H9 (cell line): Measurements from ENCODE around the gene ME3. TPM values are rescaled to one million over a fixed set of nuclear protein-coding genes. Genes with fewer than 3 reads are reported as not detected.

ENCODE experiments used
- DNase-seq: peaks from one replicate; pipeline ENCODE4 v3.0.0-alpha.2; 2017
- H2AFZ ChIP-seq: one replicate; pipeline ENCODE4 v1.6.1; 2013; ENCODE audit warnings: mild to moderate bottlenecking, low read length, control low read depth, moderate library complexity
- H2AK5ac ChIP-seq: 2 replicates; pipeline ENCODE4 v1.6.1; 2013; ENCODE audit warnings: low read length, control low read depth, mixed read lengths; ENCODE audit not compliant: insufficient read length
- H2BK120ac ChIP-seq: one replicate; pipeline ENCODE4 v1.6.1; 2013; ENCODE audit warnings: low read depth, mild to moderate bottlenecking, low read length, control low read depth, inconsistent platforms; ENCODE audit not compliant: poor library complexity, severe bottlenecking
- H2BK12ac ChIP-seq: 2 replicates; pipeline ENCODE4 v1.6.1; 2013; ENCODE audit warnings: low read length, control low read depth, mixed read lengths, low read depth; ENCODE audit not compliant: insufficient read length
- H2BK15ac ChIP-seq: 2 replicates; pipeline ENCODE4 v1.6.1; 2013; ENCODE audit warnings: low read depth, low read length, control low read depth
- H2BK20ac ChIP-seq: one replicate; pipeline ENCODE4 v1.6.1; 2013; ENCODE audit warnings: low read depth, mild to moderate bottlenecking, low read length, control low read depth, inconsistent platforms; ENCODE audit not compliant: poor library complexity, severe bottlenecking
- H2BK5ac ChIP-seq: 2 replicates; pipeline ENCODE4 v1.6.1; 2013; ENCODE audit warnings: low read length, control low read depth, mixed read lengths; ENCODE audit not compliant: insufficient read length
- H3K14ac ChIP-seq: 2 replicates; pipeline ENCODE4 v1.6.1; 2013; ENCODE audit warnings: low read length, control low read depth; ENCODE audit not compliant: insufficient read depth
- H3K18ac ChIP-seq: 2 replicates; pipeline ENCODE4 v1.6.1; 2013; ENCODE audit warnings: low read depth, mild to moderate bottlenecking, mixed read lengths, low read length, control low read depth; ENCODE audit not compliant: insufficient read length
- H3K23ac ChIP-seq: 2 replicates; pipeline ENCODE4 v1.6.1; 2013; ENCODE audit warnings: low read length, control low read depth, mixed read lengths, low read depth; ENCODE audit not compliant: insufficient read length
- H3K23me2 ChIP-seq: 2 replicates; pipeline ENCODE4 v1.6.1; 2013; ENCODE audit warnings: low read depth, mild to moderate bottlenecking, mixed read lengths, low read length, control low read depth; ENCODE audit not compliant: insufficient read length, poor library complexity, severe bottlenecking
- H3K27ac ChIP-seq: 2 replicates; pipeline ENCODE4 v1.5.1; 2013; ENCODE audit warnings: low read length, control low read depth, mixed read lengths, low read depth; ENCODE audit not compliant: insufficient read length
- H3K27me3 ChIP-seq: 2 replicates; pipeline ENCODE4 v1.6.1; 2013; ENCODE audit warnings: low read length, control low read depth, inconsistent platforms; ENCODE audit not compliant: insufficient read depth
- H3K4ac ChIP-seq: 2 replicates; pipeline ENCODE4 v1.6.1; 2013; ENCODE audit warnings: low read depth, mild to moderate bottlenecking, control low read depth, inconsistent platforms, low read length, moderate library complexity
- H3K4me1 ChIP-seq: 2 replicates; pipeline ENCODE4 v1.6.1; 2013; ENCODE audit warnings: low read length, control low read depth, inconsistent platforms; ENCODE audit not compliant: insufficient read depth
- H3K4me2 ChIP-seq: 2 replicates; pipeline ENCODE4 v1.6.1; 2013; ENCODE audit warnings: low read length, control low read depth, mixed read lengths; ENCODE audit not compliant: insufficient read length, insufficient read depth
- H3K56ac ChIP-seq: 2 replicates; pipeline ENCODE4 v1.6.1; 2013; ENCODE audit warnings: low read depth, mild to moderate bottlenecking, mixed read lengths, low read length, control low read depth; ENCODE audit not compliant: insufficient read length
- H3K79me1 ChIP-seq: 2 replicates; pipeline ENCODE4 v1.6.1; 2013; ENCODE audit warnings: low read depth, mild to moderate bottlenecking, moderate library complexity, low read length, control low read depth, inconsistent platforms; ENCODE audit not compliant: insufficient read depth, poor library complexity, severe bottlenecking
- H3K79me2 ChIP-seq: 2 replicates; pipeline ENCODE4 v1.6.1; 2013; ENCODE audit warnings: low read length, control low read depth, inconsistent platforms; ENCODE audit not compliant: insufficient read depth
- H3K9ac ChIP-seq: 2 replicates; pipeline ENCODE4 v1.6.1; 2013; ENCODE audit warnings: low read length, control low read depth, mixed read lengths; ENCODE audit not compliant: insufficient read length; ENCODE audit errors: extremely low read depth
- H3K9me3 ChIP-seq: one replicate; pipeline ENCODE4 v1.6.1; 2013; ENCODE audit warnings: low read depth, low read length, inconsistent platforms; ENCODE audit not compliant: control insufficient read depth
- H3T11ph ChIP-seq: one replicate; pipeline ENCODE4 v1.6.1; 2013; ENCODE audit warnings: mild to moderate bottlenecking, low read length, control low read depth, inconsistent platforms
- H4K20me1 ChIP-seq: one replicate; pipeline ENCODE4 v1.6.1; 2013; ENCODE audit not compliant: control insufficient read depth, insufficient read length, insufficient read depth
- H4K5ac ChIP-seq: 2 replicates; pipeline ENCODE4 v1.6.1; 2013; ENCODE audit warnings: low read depth, mild to moderate bottlenecking, mixed read lengths, low read length, control low read depth; ENCODE audit not compliant: insufficient read length
- H4K8ac ChIP-seq: replicated peaks from 2 replicates; pipeline ENCODE4 v1.6.1; 2013; ENCODE audit warnings: low read length, control low read depth, mixed read lengths, low read depth; ENCODE audit not compliant: insufficient read length
- H4K91ac ChIP-seq: 2 replicates; pipeline ENCODE4 v1.6.1; 2013; ENCODE audit warnings: low read depth, mild to moderate bottlenecking, moderate library complexity, mixed read lengths, low read length, control low read depth; ENCODE audit not compliant: insufficient read length
- H3K27ac Mint-ChIP-seq, 3 experiments: 2 replicates in 2 of 3; 3 replicates in 1 of 3; pipeline ENCODE4 v1.8.0; 2020 to 2021; ENCODE audit warnings: mixed read lengths in 3 of 3, mild to moderate bottlenecking in 1 of 3, moderate library complexity in 1 of 3
- H3K27me3 Mint-ChIP-seq: 2 replicates; pipeline ENCODE4 v1.8.0; 2021; ENCODE audit warnings: low read depth, mild to moderate bottlenecking, moderate library complexity, mixed read lengths
- H3K36me3 Mint-ChIP-seq, 3 experiments: 2 replicates in 2 of 3; 3 replicates in 1 of 3; pipeline ENCODE4 v1.8.0; 2020 to 2021; ENCODE audit warnings: low read depth in 3 of 3, mixed read lengths in 3 of 3; ENCODE audit not compliant: insufficient read depth in 1 of 3
- H3K4me1 Mint-ChIP-seq, 2 experiments: 2 replicates each; pipeline ENCODE4 v1.8.0; 2020; ENCODE audit warnings: mixed read lengths in 2 of 2
- H3K4me3 Mint-ChIP-seq, 2 experiments: 2 replicates in 1 of 2; 3 replicates in 1 of 2; pipeline ENCODE4 v1.8.0; 2020 to 2021; ENCODE audit warnings: mild to moderate bottlenecking in 2 of 2, mixed read lengths in 2 of 2, moderate library complexity in 1 of 2
- H3K9me3 Mint-ChIP-seq, 2 experiments: 2 replicates in 1 of 2; 3 replicates in 1 of 2; pipeline ENCODE4 v1.8.0; 2020; ENCODE audit warnings: mild to moderate bottlenecking in 2 of 2, mixed read lengths in 2 of 2, moderate library complexity in 1 of 2
- total RNA-seq: library from RNA; stranded (reverse); gene quantifications from 2 replicates; pipeline ENCODE4 v1.2.1, GENCODE V29; 2021
- TF ChIP-seq, protein P1 (sequence below): fragments of 200-600 bp; sonication (generic); conservative IDR thresholded peaks from 3 replicates; pipeline ENCODE4 v1.8.0; 2021; ENCODE audit warnings: antibody characterized with exemption, mild to moderate bottlenecking

ME3 gene
- total RNA-seq, 1 experiment from 2014 or later: 2.8 TPM

- no peaks in the 10 kb centered on the region for H3K27me3 ChIP-seq
- H3K9ac ChIP-seq: no peak overlapping the region
- no peaks in the 10 kb centered on the region for H3K9me3 Mint-ChIP-seq
- no peaks in the 10 kb centered on the region for H3K36me3 Mint-ChIP-seq
- no peak overlapping the region for H3K18ac ChIP-seq
- TF ChIP-seq, protein P1, sequence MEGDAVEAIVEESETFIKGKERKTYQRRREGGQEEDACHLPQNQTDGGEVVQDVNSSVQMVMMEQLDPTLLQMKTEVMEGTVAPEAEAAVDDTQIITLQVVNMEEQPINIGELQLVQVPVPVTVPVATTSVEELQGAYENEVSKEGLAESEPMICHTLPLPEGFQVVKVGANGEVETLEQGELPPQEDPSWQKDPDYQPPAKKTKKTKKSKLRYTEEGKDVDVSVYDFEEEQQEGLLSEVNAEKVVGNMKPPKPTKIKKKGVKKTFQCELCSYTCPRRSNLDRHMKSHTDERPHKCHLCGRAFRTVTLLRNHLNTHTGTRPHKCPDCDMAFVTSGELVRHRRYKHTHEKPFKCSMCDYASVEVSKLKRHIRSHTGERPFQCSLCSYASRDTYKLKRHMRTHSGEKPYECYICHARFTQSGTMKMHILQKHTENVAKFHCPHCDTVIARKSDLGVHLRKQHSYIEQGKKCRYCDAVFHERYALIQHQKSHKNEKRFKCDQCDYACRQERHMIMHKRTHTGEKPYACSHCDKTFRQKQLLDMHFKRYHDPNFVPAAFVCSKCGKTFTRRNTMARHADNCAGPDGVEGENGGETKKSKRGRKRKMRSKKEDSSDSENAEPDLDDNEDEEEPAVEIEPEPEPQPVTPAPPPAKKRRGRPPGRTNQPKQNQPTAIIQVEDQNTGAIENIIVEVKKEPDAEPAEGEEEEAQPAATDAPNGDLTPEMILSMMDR: no peak
- H3K23ac ChIP-seq: no peak overlapping the region
- no peaks in the 10 kb centered on the region for H3K79me1 ChIP-seq
- H3K4me1 Mint-ChIP-seq: peaks cover 20 to 21% of the 10 kb centered on the region in 2 experiments
- no peak overlapping the region for H2BK12ac ChIP-seq
- H3K9me3 ChIP-seq: no peaks in the 10 kb centered on the region
- no peak overlapping the region for H2BK120ac ChIP-seq
- H3K79me2 ChIP-seq: no peaks in the 10 kb centered on the region
- H2BK20ac ChIP-seq: no peak overlapping the region
- no peak overlapping the region for H3K4me2 ChIP-seq
- H3K56ac ChIP-seq: no peak overlapping the region
- no peak overlapping the region for H3T11ph ChIP-seq
- no peak overlapping the region for H3K27ac Mint-ChIP-seq
- H4K8ac ChIP-seq: no peak overlapping the region
- no peak overlapping the region for H2BK15ac ChIP-seq
- no peak overlapping the region for H3K27ac ChIP-seq
- no peak for DNase-seq
- no peaks in the 10 kb centered on the region for H4K20me1 ChIP-seq
- no peak overlapping the region for H4K91ac ChIP-seq
- H2AFZ ChIP-seq: no peak overlapping the region
- H3K4me3 Mint-ChIP-seq: no peak overlapping the region; a peak in 1 of 5 replicates
- H4K5ac ChIP-seq: no peak overlapping the region
- no peak overlapping the region for H2AK5ac ChIP-seq
- H3K4ac ChIP-seq: no peak overlapping the region
- H3K14ac ChIP-seq: no peak overlapping the region
- H3K4me1 ChIP-seq: no peaks in the 10 kb centered on the region
- no peak overlapping the region for H2BK5ac ChIP-seq
- no peaks in the 10 kb centered on the region for H3K23me2 ChIP-seq
- no peaks in the 10 kb centered on the region for H3K27me3 Mint-ChIP-seq
Measured at GRCh38 chr11:86695373-86695772, 23.0 kb upstream of the ME3 start.
